H9 (cell line): ENCODE data around the gene MACROH2A1. TPM values are rescaled to one million over a fixed set of nuclear protein-coding genes. Genes with fewer than 3 reads are reported as not detected.
A peak's percentile ranks its signal among the peaks of the same experiment; 100 is the strongest.

ENCODE experiments used
- DNase-seq: peaks from one replicate; pipeline ENCODE4 v3.0.0-alpha.2; 2017
- H2AFZ ChIP-seq: one replicate; pipeline ENCODE4 v1.6.1; 2013; ENCODE audit warnings: mild to moderate bottlenecking, low read length, control low read depth, moderate library complexity
- H2AK5ac ChIP-seq: 2 replicates; pipeline ENCODE4 v1.6.1; 2013; ENCODE audit warnings: low read length, control low read depth, mixed read lengths; ENCODE audit not compliant: insufficient read length
- H2BK120ac ChIP-seq: one replicate; pipeline ENCODE4 v1.6.1; 2013; ENCODE audit warnings: low read depth, mild to moderate bottlenecking, low read length, control low read depth, inconsistent platforms; ENCODE audit not compliant: poor library complexity, severe bottlenecking
- H2BK12ac ChIP-seq: 2 replicates; pipeline ENCODE4 v1.6.1; 2013; ENCODE audit warnings: low read length, control low read depth, mixed read lengths, low read depth; ENCODE audit not compliant: insufficient read length
- H2BK15ac ChIP-seq: 2 replicates; pipeline ENCODE4 v1.6.1; 2013; ENCODE audit warnings: low read depth, low read length, control low read depth
- H2BK20ac ChIP-seq: one replicate; pipeline ENCODE4 v1.6.1; 2013; ENCODE audit warnings: low read depth, mild to moderate bottlenecking, low read length, control low read depth, inconsistent platforms; ENCODE audit not compliant: poor library complexity, severe bottlenecking
- H2BK5ac ChIP-seq: 2 replicates; pipeline ENCODE4 v1.6.1; 2013; ENCODE audit warnings: low read length, control low read depth, mixed read lengths; ENCODE audit not compliant: insufficient read length
- H3K14ac ChIP-seq: 2 replicates; pipeline ENCODE4 v1.6.1; 2013; ENCODE audit warnings: low read length, control low read depth; ENCODE audit not compliant: insufficient read depth
- H3K18ac ChIP-seq: 2 replicates; pipeline ENCODE4 v1.6.1; 2013; ENCODE audit warnings: low read depth, mild to moderate bottlenecking, mixed read lengths, low read length, control low read depth; ENCODE audit not compliant: insufficient read length
- H3K23ac ChIP-seq: 2 replicates; pipeline ENCODE4 v1.6.1; 2013; ENCODE audit warnings: low read length, control low read depth, mixed read lengths, low read depth; ENCODE audit not compliant: insufficient read length
- H3K23me2 ChIP-seq: 2 replicates; pipeline ENCODE4 v1.6.1; 2013; ENCODE audit warnings: low read depth, mild to moderate bottlenecking, mixed read lengths, low read length, control low read depth; ENCODE audit not compliant: insufficient read length, poor library complexity, severe bottlenecking
- H3K27ac ChIP-seq: 2 replicates; pipeline ENCODE4 v1.5.1; 2013; ENCODE audit warnings: low read length, control low read depth, mixed read lengths, low read depth; ENCODE audit not compliant: insufficient read length
- H3K27me3 ChIP-seq: 2 replicates; pipeline ENCODE4 v1.6.1; 2013; ENCODE audit warnings: low read length, control low read depth, inconsistent platforms; ENCODE audit not compliant: insufficient read depth
- H3K4ac ChIP-seq: 2 replicates; pipeline ENCODE4 v1.6.1; 2013; ENCODE audit warnings: low read depth, mild to moderate bottlenecking, control low read depth, inconsistent platforms, low read length, moderate library complexity
- H3K4me1 ChIP-seq: 2 replicates; pipeline ENCODE4 v1.6.1; 2013; ENCODE audit warnings: low read length, control low read depth, inconsistent platforms; ENCODE audit not compliant: insufficient read depth
- H3K4me2 ChIP-seq: 2 replicates; pipeline ENCODE4 v1.6.1; 2013; ENCODE audit warnings: low read length, control low read depth, mixed read lengths; ENCODE audit not compliant: insufficient read length, insufficient read depth
- H3K56ac ChIP-seq: 2 replicates; pipeline ENCODE4 v1.6.1; 2013; ENCODE audit warnings: low read depth, mild to moderate bottlenecking, mixed read lengths, low read length, control low read depth; ENCODE audit not compliant: insufficient read length
- H3K79me1 ChIP-seq: 2 replicates; pipeline ENCODE4 v1.6.1; 2013; ENCODE audit warnings: low read depth, mild to moderate bottlenecking, moderate library complexity, low read length, control low read depth, inconsistent platforms; ENCODE audit not compliant: insufficient read depth, poor library complexity, severe bottlenecking
- H3K79me2 ChIP-seq: 2 replicates; pipeline ENCODE4 v1.6.1; 2013; ENCODE audit warnings: low read length, control low read depth, inconsistent platforms; ENCODE audit not compliant: insufficient read depth
- H3K9ac ChIP-seq: 2 replicates; pipeline ENCODE4 v1.6.1; 2013; ENCODE audit warnings: low read length, control low read depth, mixed read lengths; ENCODE audit not compliant: insufficient read length; ENCODE audit errors: extremely low read depth
- H3K9me3 ChIP-seq: one replicate; pipeline ENCODE4 v1.6.1; 2013; ENCODE audit warnings: low read depth, low read length, inconsistent platforms; ENCODE audit not compliant: control insufficient read depth
- H3T11ph ChIP-seq: one replicate; pipeline ENCODE4 v1.6.1; 2013; ENCODE audit warnings: mild to moderate bottlenecking, low read length, control low read depth, inconsistent platforms
- H4K20me1 ChIP-seq: one replicate; pipeline ENCODE4 v1.6.1; 2013; ENCODE audit not compliant: control insufficient read depth, insufficient read length, insufficient read depth
- H4K5ac ChIP-seq: 2 replicates; pipeline ENCODE4 v1.6.1; 2013; ENCODE audit warnings: low read depth, mild to moderate bottlenecking, mixed read lengths, low read length, control low read depth; ENCODE audit not compliant: insufficient read length
- H4K8ac ChIP-seq: replicated peaks from 2 replicates; pipeline ENCODE4 v1.6.1; 2013; ENCODE audit warnings: low read length, control low read depth, mixed read lengths, low read depth; ENCODE audit not compliant: insufficient read length
- H4K91ac ChIP-seq: 2 replicates; pipeline ENCODE4 v1.6.1; 2013; ENCODE audit warnings: low read depth, mild to moderate bottlenecking, moderate library complexity, mixed read lengths, low read length, control low read depth; ENCODE audit not compliant: insufficient read length
- H3K27ac Mint-ChIP-seq, 3 experiments: 2 replicates in 2 of 3; 3 replicates in 1 of 3; pipeline ENCODE4 v1.8.0; 2020 to 2021; ENCODE audit warnings: mixed read lengths in 3 of 3, mild to moderate bottlenecking in 1 of 3, moderate library complexity in 1 of 3
- H3K27me3 Mint-ChIP-seq: 2 replicates; pipeline ENCODE4 v1.8.0; 2021; ENCODE audit warnings: low read depth, mild to moderate bottlenecking, moderate library complexity, mixed read lengths
- H3K36me3 Mint-ChIP-seq, 3 experiments: 2 replicates in 2 of 3; 3 replicates in 1 of 3; pipeline ENCODE4 v1.8.0; 2020 to 2021; ENCODE audit warnings: low read depth in 3 of 3, mixed read lengths in 3 of 3; ENCODE audit not compliant: insufficient read depth in 1 of 3
- H3K4me1 Mint-ChIP-seq, 2 experiments: 2 replicates each; pipeline ENCODE4 v1.8.0; 2020; ENCODE audit warnings: mixed read lengths in 2 of 2
- H3K4me3 Mint-ChIP-seq, 2 experiments: 2 replicates in 1 of 2; 3 replicates in 1 of 2; pipeline ENCODE4 v1.8.0; 2020 to 2021; ENCODE audit warnings: mild to moderate bottlenecking in 2 of 2, mixed read lengths in 2 of 2, moderate library complexity in 1 of 2
- H3K9me3 Mint-ChIP-seq, 2 experiments: 2 replicates in 1 of 2; 3 replicates in 1 of 2; pipeline ENCODE4 v1.8.0; 2020; ENCODE audit warnings: mild to moderate bottlenecking in 2 of 2, mixed read lengths in 2 of 2, moderate library complexity in 1 of 2
- WGBS: extraction: QIAGEN DNeasy Blood & Tissue Kit; methylation state at CpG from one replicate; pipeline ENCODE4 v1.1.7; 2013; ENCODE audit warnings: missing lambda C conversion rate, low lambda C conversion rate, mixed read lengths; ENCODE audit not compliant: insufficient read length; ENCODE audit errors: extremely low coverage; 5-methylcytosine and 5-hydroxymethylcytosine counted together
- total RNA-seq: library from RNA; stranded (reverse); gene quantifications from 2 replicates; pipeline ENCODE4 v1.2.1, GENCODE V29; 2021
- TF ChIP-seq, protein P1 (sequence below): fragments of 200-600 bp; sonication (generic); conservative IDR thresholded peaks from 3 replicates; pipeline ENCODE4 v1.8.0; 2021; ENCODE audit warnings: antibody characterized with exemption, mild to moderate bottlenecking

MACROH2A1 gene
- total RNA-seq, 1 experiment from 2014 or later = 111 TPM

DNA sequence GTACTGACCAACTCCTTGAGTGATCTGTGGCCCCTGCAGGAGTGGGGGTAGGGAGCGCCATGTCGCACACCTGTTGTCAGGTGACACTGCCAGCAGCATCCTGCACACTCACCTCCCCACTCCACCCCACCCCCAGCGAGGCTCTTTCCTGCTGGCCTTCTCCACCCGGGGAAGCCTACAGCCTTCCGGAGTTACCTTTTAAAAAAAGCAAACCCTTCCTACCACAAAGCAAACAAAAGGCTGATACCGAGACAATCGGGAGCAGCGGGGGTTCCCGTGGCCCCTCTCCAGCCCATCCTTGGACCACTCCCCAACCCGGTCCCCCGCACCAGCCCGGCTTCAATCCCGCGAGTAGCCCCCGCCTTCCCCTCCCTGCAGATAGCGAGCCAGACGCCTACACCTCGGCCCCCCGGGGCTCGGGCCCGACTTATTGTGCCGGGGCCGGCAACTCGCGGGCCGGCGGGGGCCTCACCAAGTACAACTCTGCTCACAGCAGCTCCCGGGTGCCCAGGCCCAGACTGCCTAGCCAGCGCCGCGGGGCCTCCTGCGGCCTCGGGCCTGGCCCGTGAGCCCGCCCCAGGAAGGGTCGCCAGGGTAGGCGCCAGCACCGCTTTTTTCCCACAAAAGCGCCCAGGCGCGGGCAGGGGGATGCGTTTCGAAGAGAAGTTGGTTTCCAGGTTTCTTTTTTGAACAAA is 724 bp downstream of the MACROH2A1 start:
- no peak overlapping the region for H2AK5ac ChIP-seq
- TF ChIP-seq, protein P1, sequence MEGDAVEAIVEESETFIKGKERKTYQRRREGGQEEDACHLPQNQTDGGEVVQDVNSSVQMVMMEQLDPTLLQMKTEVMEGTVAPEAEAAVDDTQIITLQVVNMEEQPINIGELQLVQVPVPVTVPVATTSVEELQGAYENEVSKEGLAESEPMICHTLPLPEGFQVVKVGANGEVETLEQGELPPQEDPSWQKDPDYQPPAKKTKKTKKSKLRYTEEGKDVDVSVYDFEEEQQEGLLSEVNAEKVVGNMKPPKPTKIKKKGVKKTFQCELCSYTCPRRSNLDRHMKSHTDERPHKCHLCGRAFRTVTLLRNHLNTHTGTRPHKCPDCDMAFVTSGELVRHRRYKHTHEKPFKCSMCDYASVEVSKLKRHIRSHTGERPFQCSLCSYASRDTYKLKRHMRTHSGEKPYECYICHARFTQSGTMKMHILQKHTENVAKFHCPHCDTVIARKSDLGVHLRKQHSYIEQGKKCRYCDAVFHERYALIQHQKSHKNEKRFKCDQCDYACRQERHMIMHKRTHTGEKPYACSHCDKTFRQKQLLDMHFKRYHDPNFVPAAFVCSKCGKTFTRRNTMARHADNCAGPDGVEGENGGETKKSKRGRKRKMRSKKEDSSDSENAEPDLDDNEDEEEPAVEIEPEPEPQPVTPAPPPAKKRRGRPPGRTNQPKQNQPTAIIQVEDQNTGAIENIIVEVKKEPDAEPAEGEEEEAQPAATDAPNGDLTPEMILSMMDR = no peak
- H2BK12ac ChIP-seq = no peak overlapping the region
- H3K36me3 Mint-ChIP-seq = peaks cover 0 to 4% (median 2%) of the 10 kb centered on the region in 3 experiments; a peak in 3 of 7 replicates
- H3K14ac ChIP-seq = peak overlapping the region; percentile 57; the same call in 1 of the 2 replicates
- H3K79me2 ChIP-seq = peaks cover 12% of the 10 kb centered on the region; the same call in 1 of the 2 replicates
- peaks cover 72% of the 10 kb centered on the region for H3K27me3 Mint-ChIP-seq
- no peak overlapping the region for H2BK120ac ChIP-seq
- H4K5ac ChIP-seq = no peak overlapping the region
- no peak overlapping the region for H2BK15ac ChIP-seq
- H3K9me3 Mint-ChIP-seq = peaks cover 0 to 2% of the 10 kb centered on the region in 2 experiments; a peak in 1 of 5 replicates
- H3K27ac ChIP-seq = no peak overlapping the region
- H3K9ac ChIP-seq = peak overlapping the region; percentile 3
- peaks cover 2% of the 10 kb centered on the region for H4K20me1 ChIP-seq
- peaks cover 16% of the 10 kb centered on the region for H3K23me2 ChIP-seq
- peak overlapping the region in 1 of 3 experiments; percentile 70; a peak in 1 of 7 replicates for H3K27ac Mint-ChIP-seq
- H2AFZ ChIP-seq = no peak overlapping the region
- peak; percentile 58 for DNase-seq
- H4K91ac ChIP-seq = no peak overlapping the region
- H3K4me1 ChIP-seq = peaks cover 11% of the 10 kb centered on the region; the same call in 1 of the 2 replicates
- peak overlapping the region; percentile 82 for H3K4me2 ChIP-seq
- H3K9me3 ChIP-seq = no peaks in the 10 kb centered on the region
- peaks cover 23% of the 10 kb centered on the region; the same call in 1 of the 2 replicates for H3K27me3 ChIP-seq
- H2BK20ac ChIP-seq = no peak overlapping the region
- H3K18ac ChIP-seq = no peak overlapping the region
- H3T11ph ChIP-seq = no peak overlapping the region
- no peak overlapping the region for H3K56ac ChIP-seq
- H3K4me3 Mint-ChIP-seq = peak overlapping the region; percentile 72 to 83
- no peak overlapping the region for H3K4ac ChIP-seq
- no peak overlapping the region for H3K23ac ChIP-seq
- peaks cover 39 to 48% of the 10 kb centered on the region in 2 experiments for H3K4me1 Mint-ChIP-seq
- no peak overlapping the region for H2BK5ac ChIP-seq
- WGBS = no CpG with 5 or more reads among the region's 43 CpGs
- H4K8ac ChIP-seq = no peak overlapping the region
- H3K79me1 ChIP-seq = peaks cover 8% of the 10 kb centered on the region
